Mesendoderm (in vitro differentiated cells): ENCODE measurements around the gene HOXC12.

ENCODE experiments used
- DNase-seq: peaks from one replicate; pipeline ENCODE4 v3.0.0; 2013
- H2AK5ac ChIP-seq: 2 replicates; pipeline ENCODE4 v1.6.1; 2013; ENCODE audit warnings: low read length, inconsistent platforms
- H2BK120ac ChIP-seq: 2 replicates; pipeline ENCODE4 v1.6.1; 2013; ENCODE audit warnings: low read depth, mild to moderate bottlenecking, low read length, moderate library complexity, mixed read lengths
- H2BK15ac ChIP-seq: replicated peaks from 2 replicates; pipeline ENCODE4 v1.6.1; 2013; ENCODE audit warnings: low read depth, mild to moderate bottlenecking, moderate library complexity
- H2BK5ac ChIP-seq: 2 replicates; pipeline ENCODE4 v1.6.1; 2013; ENCODE audit warnings: low read length, inconsistent platforms
- H3K18ac ChIP-seq: 2 replicates; pipeline ENCODE4 v1.6.1; 2013; ENCODE audit warnings: mild to moderate bottlenecking, low read length, mixed read lengths
- H3K23ac ChIP-seq: one replicate; pipeline ENCODE4 v1.6.1; 2013; ENCODE audit warnings: low read length
- H3K27ac ChIP-seq: 2 replicates; pipeline ENCODE4 v1.5.1; 2013; ENCODE audit warnings: low read depth, mild to moderate bottlenecking, inconsistent platforms, low read length, moderate library complexity
- H3K27me3 ChIP-seq: 2 replicates; pipeline ENCODE4 v1.6.1; 2013; ENCODE audit warnings: low read length, control low read depth, mild to moderate bottlenecking, inconsistent platforms; ENCODE audit not compliant: insufficient read depth, poor library complexity
- H3K36me3 ChIP-seq: 2 replicates; pipeline ENCODE4 v1.6.1; 2013; ENCODE audit warnings: low read length, inconsistent platforms; ENCODE audit not compliant: control insufficient read depth, insufficient read depth
- H3K4ac ChIP-seq: one replicate; pipeline ENCODE4 v1.6.1; 2013; ENCODE audit warnings: low read depth, mild to moderate bottlenecking, low read length, moderate library complexity
- H3K4me1 ChIP-seq: 2 replicates; pipeline ENCODE4 v1.6.1; 2013; ENCODE audit warnings: low read depth, low read length, inconsistent platforms; ENCODE audit not compliant: control insufficient read depth
- H3K4me2 ChIP-seq: 2 replicates; pipeline ENCODE4 v1.6.1; 2013; ENCODE audit warnings: low read length
- H3K4me3 ChIP-seq: 2 replicates; pipeline ENCODE4 v1.5.1; 2013; ENCODE audit warnings: mild to moderate bottlenecking, low read length
- H3K56ac ChIP-seq: one replicate; pipeline ENCODE4 v1.6.1; 2013; ENCODE audit warnings: low read length
- H3K79me1 ChIP-seq: 2 replicates; pipeline ENCODE4 v1.6.1; 2013; ENCODE audit warnings: low read length, inconsistent platforms
- H3K79me2 ChIP-seq: 2 replicates; pipeline ENCODE4 v1.6.1; 2013; ENCODE audit warnings: mild to moderate bottlenecking, low read length; ENCODE audit not compliant: control insufficient read depth, insufficient read depth
- H3K9ac ChIP-seq: 2 replicates; pipeline ENCODE4 v1.6.1; 2013; ENCODE audit warnings: low read length, inconsistent platforms
- H4K5ac ChIP-seq: one replicate; pipeline ENCODE4 v1.6.1; 2013; ENCODE audit warnings: low read length
- H4K8ac ChIP-seq: one replicate; pipeline ENCODE4 v1.6.1; 2013; ENCODE audit warnings: low read depth, mild to moderate bottlenecking, control low read depth, low read length, moderate library complexity
- WGBS: extraction: QIAGEN DNeasy Blood & Tissue Kit; methylation state at CpG from one replicate; pipeline ENCODE4 v1.1.7; 2013; ENCODE audit warnings: low lambda C conversion rate, missing lambda C conversion rate; ENCODE audit not compliant: insufficient coverage; ENCODE audit errors: extremely low coverage; 5-methylcytosine and 5-hydroxymethylcytosine counted together

HOXC12 gene

DNA sequence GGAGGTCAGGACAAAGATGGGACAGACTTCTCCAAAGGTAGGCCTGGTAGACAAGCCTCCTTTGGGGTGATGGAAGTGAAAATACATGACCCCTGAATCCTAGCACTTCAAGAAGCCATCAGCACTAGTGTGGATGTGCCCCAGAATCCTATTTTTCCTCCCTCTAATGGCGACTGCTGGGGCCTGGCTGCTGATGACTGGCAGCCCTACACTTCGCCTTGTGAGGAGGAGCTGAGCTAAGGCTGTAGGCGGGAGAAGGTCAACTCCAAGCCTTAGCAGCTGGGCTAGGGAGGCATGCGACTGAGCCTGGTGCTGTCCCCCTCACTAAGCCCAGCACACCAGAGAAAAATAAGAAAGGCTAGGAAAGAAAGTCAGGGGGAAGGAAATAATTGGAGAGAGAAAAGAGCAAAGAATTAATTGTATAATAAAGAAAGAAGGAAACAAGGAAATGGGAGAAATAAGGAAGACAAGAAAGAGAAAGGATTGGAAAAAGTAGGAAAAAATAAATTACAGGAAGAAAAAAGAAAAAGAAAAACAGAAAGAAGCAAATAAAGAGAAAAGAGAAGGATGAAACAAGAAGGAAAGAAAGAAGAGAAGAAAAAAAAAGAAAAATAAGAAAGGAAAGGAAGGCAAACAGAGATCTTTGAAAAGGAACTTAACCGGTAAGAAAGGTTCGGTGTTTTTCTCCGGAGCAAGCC lies 25.6 kb downstream of the HOXC12 start:
- H3K79me2 ChIP-seq = no peaks in the 10 kb centered on the region
- H3K36me3 ChIP-seq = no peaks in the 10 kb centered on the region

DNA sequence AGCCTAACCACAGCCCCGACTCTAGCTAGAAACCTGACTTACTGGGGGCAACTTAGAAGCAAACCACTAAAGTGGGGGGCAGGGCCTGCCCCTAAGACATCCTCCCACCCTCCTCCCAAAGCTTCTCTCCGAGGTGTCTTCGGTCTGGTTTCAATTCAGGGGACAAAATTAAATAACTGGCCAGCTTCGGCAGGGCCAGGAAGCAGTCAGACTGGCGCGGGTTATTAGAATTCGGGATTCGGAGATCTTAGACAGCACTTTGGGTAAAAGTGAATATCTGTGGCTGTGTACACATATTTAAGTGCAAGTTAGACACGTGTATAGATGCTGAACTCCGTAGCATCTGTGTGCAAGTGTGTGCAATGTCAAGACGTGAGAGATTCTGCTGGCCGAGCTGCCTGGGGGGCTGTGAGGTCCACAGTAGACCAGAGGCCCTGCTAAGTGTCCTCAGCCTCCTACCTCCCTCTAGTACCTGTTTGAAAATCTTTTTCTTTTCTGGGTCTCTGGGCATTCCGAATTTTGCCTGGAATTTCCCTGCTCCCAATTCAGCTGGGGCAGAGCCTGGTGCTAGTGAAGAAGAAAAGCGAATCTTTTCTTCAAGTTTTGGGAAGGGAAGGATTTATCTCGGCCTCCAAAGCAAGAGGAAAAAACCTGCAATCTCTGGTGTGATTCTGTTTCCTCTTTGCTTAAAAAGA lies 26.2 kb downstream of the HOXC12 start:
- Histone ChIP-seq H3K56ac (no peak overlapping the region), H3K4me1 (no peaks in the 10 kb centered on the region), H3K9ac (no peak overlapping the region), H3K4ac (no peak overlapping the region), H3K79me1 (no peaks in the 10 kb centered on the region), H2AK5ac (no peak overlapping the region), H2BK15ac (no peak overlapping the region), H4K5ac (no peak overlapping the region), H3K18ac (no peak overlapping the region), H4K8ac (no peak overlapping the region), H3K27me3 (peaks cover 86% of the 10 kb centered on the region), H3K79me2 (no peaks in the 10 kb centered on the region), H3K4me3 (no peak overlapping the region), H3K23ac (no peak overlapping the region), H2BK120ac (no peak overlapping the region), H3K4me2 (no peak overlapping the region), H3K36me3 (no peaks in the 10 kb centered on the region), H2BK5ac (no peak overlapping the region), H3K27ac (no peak overlapping the region)
- no peak for DNase-seq
- whole genome bisulfite sequencing = no CpG with 5 or more reads among the region's 15 CpGs

More for the DNA sequence above, 25.6 kb downstream of the HOXC12 start:
- WGBS = no CpG with 5 or more reads among the region's 7 CpGs
- Histone ChIP-seq H2BK120ac (no peak overlapping the region), H3K23ac (no peak overlapping the region), H3K9ac (no peak overlapping the region), H4K5ac (no peak overlapping the region), H2BK5ac (no peak overlapping the region), H4K8ac (no peak overlapping the region), H3K4me1 (no peaks in the 10 kb centered on the region), H3K79me1 (no peaks in the 10 kb centered on the region), H3K27me3 (peaks cover 86% of the 10 kb centered on the region), H3K56ac (no peak overlapping the region), H2BK15ac (no peak overlapping the region), H3K4me2 (no peak overlapping the region), H2AK5ac (no peak overlapping the region), H3K4me3 (no peak overlapping the region), H3K27ac (no peak overlapping the region), H3K4ac (no peak overlapping the region), H3K18ac (no peak overlapping the region)
- DNase-seq = no peak

DNA sequence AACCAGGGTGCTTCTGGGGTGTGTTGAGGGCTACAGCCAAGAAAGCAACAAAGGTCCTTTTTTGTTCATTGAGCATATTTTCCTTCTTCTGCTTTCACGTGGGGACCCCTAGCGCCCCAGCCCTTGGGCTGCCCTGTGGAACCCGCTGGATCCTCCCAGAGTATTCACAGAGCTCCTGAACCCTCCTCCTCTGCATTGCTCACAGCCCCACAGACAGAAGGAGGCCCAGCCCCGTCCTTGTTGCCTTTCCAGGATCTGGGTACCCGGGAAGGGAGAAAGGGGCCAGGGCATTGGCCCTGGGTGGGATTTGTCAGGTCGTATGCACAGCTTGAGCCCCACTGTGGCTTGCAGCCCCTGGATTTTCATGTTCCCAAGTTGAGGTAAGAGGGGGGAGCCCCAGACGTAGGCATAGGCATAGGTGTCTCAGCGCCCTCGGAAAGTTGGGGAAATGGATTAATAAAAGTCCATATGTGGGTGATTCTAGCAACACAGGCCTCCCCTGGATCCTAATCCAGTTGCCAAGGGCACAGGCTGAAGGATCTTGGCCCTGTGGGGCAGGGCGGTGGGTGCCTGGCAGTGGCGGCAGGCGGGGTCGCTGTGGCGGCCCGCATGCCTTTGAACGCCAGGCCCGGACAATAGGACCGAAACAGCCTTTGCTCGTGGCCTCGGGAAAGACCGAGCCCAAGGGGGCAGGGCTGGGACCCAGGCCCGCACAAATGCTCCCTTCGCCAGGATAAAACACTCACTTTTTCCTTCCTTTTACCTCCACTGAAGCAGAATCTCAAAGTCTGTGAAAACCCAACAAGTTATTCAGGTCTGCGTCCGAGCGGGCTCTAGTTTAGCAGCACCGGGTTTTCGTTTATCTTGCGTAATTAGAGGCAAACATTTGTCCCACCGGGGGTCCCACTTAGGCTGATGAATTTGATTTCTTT lies 27.2 kb downstream of the HOXC12 start:
- Histone ChIP-seq H3K56ac (no peak overlapping the region), H4K8ac (no peak overlapping the region), H3K4ac (no peak overlapping the region), H3K27ac (no peak overlapping the region), H3K79me1 (no peaks in the 10 kb centered on the region), H2AK5ac (no peak overlapping the region), H3K18ac (no peak overlapping the region), H3K4me2 (no peak overlapping the region), H3K27me3 (peaks cover 89% of the 10 kb centered on the region), H3K4me1 (no peaks in the 10 kb centered on the region), H2BK15ac (no peak overlapping the region), H3K23ac (no peak overlapping the region), H3K79me2 (no peaks in the 10 kb centered on the region), H4K5ac (no peak overlapping the region), H3K9ac (no peak overlapping the region), H3K36me3 (no peaks in the 10 kb centered on the region), H3K4me3 (no peak overlapping the region), H2BK120ac (no peak overlapping the region), H2BK5ac (no peak overlapping the region)
- DNase-seq = no peak
- no CpG with 5 or more reads among the region's 30 CpGs for WGBS

DNA sequence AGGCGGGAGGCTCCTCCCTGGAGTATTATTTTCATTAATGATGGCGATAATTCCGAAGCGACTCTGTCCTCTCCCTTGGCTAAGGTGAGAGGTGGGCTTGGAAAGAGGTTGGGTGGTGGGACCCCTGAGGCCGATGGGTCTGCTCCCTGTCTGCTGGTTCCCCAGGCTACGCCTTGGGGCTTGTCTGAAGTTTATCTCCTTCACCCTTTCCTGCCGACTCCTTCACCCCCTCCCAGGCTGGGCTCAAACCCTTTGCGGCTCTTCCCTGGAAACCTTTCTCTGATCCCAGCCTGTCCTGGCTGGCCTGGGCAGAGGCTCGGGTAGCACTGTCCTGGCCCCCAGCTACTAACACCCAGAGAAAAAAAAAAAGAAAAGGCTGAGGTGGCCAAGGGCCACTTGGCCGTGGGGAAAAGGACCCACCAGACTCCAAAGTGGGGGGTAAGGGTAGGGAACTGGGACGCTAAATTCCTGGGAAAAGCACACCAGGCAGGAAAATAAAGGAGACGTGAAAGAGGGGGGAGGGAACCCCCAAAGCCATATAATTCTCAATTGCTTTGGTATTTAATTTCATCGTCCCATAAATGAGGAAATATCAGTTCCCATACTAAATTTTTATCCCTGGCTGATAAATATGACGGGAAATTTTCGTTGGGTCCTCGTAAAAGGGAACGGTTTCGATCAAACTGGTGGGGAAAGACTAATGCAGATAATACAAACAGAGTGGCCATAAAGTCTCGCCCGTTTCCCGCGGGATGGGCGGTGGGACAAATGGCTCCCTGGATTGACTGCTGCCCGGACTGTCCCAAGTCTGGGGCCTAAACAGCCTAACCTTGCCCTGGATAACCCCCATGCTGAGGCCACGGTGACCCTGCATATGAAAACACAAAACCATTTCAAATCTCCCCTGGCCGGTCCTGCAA lies 28.2 kb downstream of the HOXC12 start:
- peaks cover 88% of the 10 kb centered on the region for H3K27me3 ChIP-seq
- H2BK5ac ChIP-seq = no peak overlapping the region
- no peak overlapping the region for H4K5ac ChIP-seq
- no peak overlapping the region for H3K23ac ChIP-seq
- H3K4me2 ChIP-seq = no peak overlapping the region
- no peak overlapping the region for H3K4ac ChIP-seq
- H3K79me1 ChIP-seq = no peaks in the 10 kb centered on the region
- H2BK120ac ChIP-seq = no peak overlapping the region
- no peaks in the 10 kb centered on the region for H3K36me3 ChIP-seq
- H3K4me3 ChIP-seq = no peak overlapping the region
- H3K27ac ChIP-seq = no peak overlapping the region
- H3K56ac ChIP-seq = no peak overlapping the region
- H2AK5ac ChIP-seq = no peak overlapping the region
- H3K4me1 ChIP-seq = no peaks in the 10 kb centered on the region
- H2BK15ac ChIP-seq = no peak overlapping the region
- H3K18ac ChIP-seq = no peak overlapping the region
- no peaks in the 10 kb centered on the region for H3K79me2 ChIP-seq
- no CpG with 5 or more reads among the region's 26 CpGs for WGBS
- DNase-seq = no peak
- H3K9ac ChIP-seq = no peak overlapping the region
- H4K8ac ChIP-seq = no peak overlapping the region

DNA sequence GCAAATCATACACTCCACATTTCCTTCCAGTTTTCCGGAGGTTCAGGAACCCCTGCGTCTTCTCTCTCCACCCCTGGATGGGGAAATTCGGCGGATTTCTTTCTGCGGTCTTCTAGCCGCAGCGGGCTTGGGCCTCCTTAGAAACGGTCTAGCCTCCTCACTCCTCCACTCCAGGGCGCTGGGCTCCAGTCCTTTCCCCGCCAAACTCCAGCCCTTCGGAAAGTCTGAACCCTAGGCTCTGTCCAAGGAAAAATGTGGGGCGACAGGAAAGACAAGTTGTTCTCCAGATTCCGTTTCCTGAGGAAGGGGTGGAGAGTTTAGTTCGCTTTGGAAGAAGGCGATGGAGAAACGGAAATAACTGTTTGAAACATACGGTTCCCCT lies 28.9 kb downstream of the HOXC12 start:
- Histone ChIP-seq H3K79me2 (no peaks in the 10 kb centered on the region), H3K9ac (no peak overlapping the region)

More for the DNA sequence above, 28.9 kb downstream of the HOXC12 start:
- H3K27me3 ChIP-seq = peaks cover 90% of the 10 kb centered on the region
- H3K4ac ChIP-seq = no peak overlapping the region
- no peak overlapping the region for H2AK5ac ChIP-seq
- H3K4me1 ChIP-seq = no peaks in the 10 kb centered on the region
- H3K23ac ChIP-seq = no peak overlapping the region
- H3K36me3 ChIP-seq = no peaks in the 10 kb centered on the region
- DNase-seq = peak; percentile 18
- no peak overlapping the region for H4K5ac ChIP-seq
- no peak overlapping the region for H3K18ac ChIP-seq
- no peaks in the 10 kb centered on the region for H3K79me1 ChIP-seq
- no peak overlapping the region for H2BK15ac ChIP-seq
- no peak overlapping the region for H3K56ac ChIP-seq
- H2BK5ac ChIP-seq = no peak overlapping the region
- WGBS = no CpG with 5 or more reads among the region's 17 CpGs
- no peak overlapping the region for H3K4me2 ChIP-seq
- no peak overlapping the region for H4K8ac ChIP-seq
- H3K4me3 ChIP-seq = no peak overlapping the region
- H2BK120ac ChIP-seq = no peak overlapping the region
- no peak overlapping the region for H3K27ac ChIP-seq
